Right renal pelvis (tissue), 4 donors: ENCODE measurements around the gene PIK3R4. TPM values are rescaled to one million over a fixed set of nuclear protein-coding genes. Genes with fewer than 3 reads are reported as not detected.

Source experiments
- DNase-seq, 4 donors: peaks; one replicate each; pipeline ENCODE4 v3.0.0-alpha.2; 2013; ENCODE audit warnings: low read depth in 4 of 4, low spot score in 3 of 4, missing footprints in 1 of 4
- polyA plus RNA-seq, 4 donors: library from polyadenylated mRNA; unstranded; fragments of 120-200 nt; gene quantifications; one replicate each; pipeline ENCODE4 v1.2.1, GENCODE V29; 2013; ENCODE audit not compliant: insufficient read length in 4 of 4

PIK3R4 gene
- polyA plus RNA-seq, 4 donors: 43.6 to 53.6 (median 47.7) TPM

GRCh38 chr3:130743354-130743753 lies 3.3 kb downstream of the PIK3R4 start:
- no peak for DNase-seq

- no peak for DNase-seq
These were observed 4.6 kb downstream of the PIK3R4 start for GRCh38 chr3:130741946-130742610.

DNA sequence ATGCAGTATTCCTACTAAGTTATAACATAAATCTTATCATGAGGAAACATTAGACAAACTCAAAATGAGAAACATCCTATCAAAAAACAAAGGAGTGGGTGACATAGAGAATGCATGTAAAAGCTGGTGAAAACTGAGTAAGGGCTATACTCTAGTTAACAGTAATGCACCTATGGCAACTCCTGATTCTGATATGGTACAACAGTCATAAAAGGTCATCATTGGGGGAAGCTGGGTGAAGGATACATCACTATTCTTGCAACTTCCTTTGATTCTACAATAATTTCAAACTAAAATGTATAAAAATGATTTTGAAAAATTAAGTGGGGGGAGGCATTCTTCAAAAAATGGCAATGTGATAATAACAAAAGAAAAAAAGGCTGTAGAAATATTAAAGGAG lies 6.8 kb downstream of the PIK3R4 start:
- no peak for DNase-seq

DNA sequence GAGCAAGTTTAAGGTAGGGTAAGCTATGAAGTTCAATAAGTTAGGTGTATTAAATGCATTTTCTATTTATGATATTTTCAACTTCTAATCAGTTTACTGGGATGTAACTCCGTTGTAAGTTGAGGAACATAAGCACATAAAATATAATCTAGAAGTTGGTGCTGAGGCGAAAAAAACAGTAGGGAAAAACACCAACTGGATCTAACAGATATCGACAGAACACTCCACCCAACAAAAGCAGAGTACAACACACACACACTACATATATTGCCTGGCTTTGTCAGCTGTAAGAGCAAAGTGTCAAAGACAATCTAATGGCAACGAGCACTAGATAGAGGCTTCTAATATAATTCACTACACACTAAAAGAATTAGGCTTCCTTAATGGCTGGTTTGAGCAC lies 8.4 kb downstream of the PIK3R4 start:
- no peak for DNase-seq

DNA sequence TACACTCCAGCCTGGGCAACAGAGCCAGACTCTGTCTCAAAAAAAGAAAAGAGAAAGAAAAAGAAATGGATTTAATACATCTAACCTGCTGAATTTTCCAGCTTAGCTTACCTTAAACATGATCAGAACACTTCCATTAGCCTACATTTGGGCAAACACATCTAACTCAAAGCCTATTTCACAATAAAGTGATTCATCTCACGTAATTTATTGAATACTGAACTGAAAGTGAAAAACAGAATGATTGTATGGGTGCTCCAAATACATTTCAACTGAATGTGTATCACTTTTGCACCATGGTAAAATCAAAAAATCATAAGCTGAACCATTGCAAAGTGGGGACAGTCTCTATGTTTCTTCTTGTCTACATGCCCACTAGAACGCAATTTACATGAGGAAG lies 9.0 kb downstream of the PIK3R4 start:
- DNase-seq: no peak

DNA sequence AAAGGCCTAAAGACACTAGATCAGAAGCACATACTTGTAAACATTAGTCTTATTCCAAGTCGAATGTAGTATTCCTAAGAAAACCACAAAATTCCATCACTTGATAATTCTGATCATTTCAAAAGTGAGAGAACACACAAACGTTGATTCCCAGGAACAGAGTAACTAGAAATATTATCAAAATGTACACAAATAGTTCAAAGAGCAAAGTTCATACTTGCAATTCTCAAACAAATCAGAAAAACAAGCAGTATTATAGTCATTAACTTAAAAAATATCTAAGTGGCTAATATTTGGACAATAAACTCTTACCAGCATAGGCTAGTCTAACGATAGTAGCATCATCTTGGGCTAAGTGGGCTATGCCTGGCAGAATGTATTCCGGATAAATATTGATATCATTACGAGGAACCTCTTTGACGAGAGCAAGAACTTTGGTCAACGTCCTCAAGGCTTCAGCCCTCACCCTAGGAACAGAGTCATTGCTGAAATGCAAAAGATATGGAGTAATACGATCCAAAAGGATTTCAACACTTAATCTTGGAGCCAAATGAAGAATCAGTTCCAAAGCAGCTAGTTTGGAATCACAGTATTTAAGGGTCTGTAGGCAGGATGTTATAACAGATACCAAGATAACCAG lies 13.3 kb downstream of the PIK3R4 start:
- DNase-seq: no peak

DNA sequence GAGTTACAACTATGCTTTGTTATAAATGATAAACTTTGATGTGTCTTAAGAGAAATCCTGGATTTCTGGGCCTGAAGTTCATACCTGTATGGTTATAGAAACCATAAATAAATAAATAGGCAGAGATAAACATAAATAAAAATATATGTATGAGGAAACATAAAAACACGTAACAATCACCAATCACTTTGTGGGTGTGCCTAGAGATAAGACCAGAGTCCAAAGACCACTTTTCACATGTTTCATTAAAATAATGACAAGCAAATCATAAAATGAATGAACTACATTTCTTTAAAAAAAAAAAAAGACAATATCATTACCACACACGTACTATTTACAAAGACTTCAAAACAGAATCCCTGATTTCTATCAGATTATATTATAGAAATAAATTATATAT lies 14.1 kb downstream of the PIK3R4 start:
- no peak for DNase-seq

DNA sequence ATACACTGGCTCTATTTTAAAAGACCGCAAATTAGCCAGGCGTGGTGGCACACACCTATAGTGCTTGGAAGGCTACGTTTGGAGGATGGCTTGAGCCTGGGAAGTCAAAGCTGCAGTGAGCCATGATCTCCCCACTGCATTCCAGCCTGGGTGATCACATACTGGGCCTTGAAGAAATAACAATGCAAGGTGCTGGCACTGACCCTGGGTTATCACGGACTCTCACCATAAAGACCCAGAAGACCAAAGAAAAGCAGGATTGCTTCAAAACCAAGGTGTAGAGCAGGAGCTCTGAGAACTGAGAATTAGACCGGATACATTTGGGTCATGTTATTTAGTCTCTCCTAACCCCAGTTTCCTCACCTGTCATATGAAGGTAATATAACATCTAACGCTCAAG lies 14.8 kb downstream of the PIK3R4 start:
- DNase-seq: no peak

DNA sequence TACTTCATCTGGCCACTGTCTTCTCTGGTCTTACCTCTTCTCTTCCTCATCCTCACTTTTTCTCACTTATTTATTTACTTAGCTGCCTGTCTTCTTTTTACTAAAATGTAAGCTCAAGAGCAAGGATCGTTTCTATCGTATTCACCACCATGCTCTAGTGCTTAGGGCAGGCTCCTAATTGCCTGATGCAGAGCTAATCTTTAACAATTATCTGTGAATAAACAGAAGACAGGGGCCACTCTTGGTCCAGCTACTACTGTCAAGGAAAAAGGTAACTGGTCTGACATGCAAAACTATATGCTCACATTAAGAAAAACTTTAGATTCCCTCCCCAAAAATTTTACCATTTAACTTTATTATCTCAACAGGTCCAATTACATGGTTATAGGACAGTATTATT lies 17.5 kb downstream of the PIK3R4 start:
- no peak for DNase-seq

- no peak for DNase-seq
These were observed 18.6 kb downstream of the PIK3R4 start for GRCh38 chr3:130728037-130728436.

DNA sequence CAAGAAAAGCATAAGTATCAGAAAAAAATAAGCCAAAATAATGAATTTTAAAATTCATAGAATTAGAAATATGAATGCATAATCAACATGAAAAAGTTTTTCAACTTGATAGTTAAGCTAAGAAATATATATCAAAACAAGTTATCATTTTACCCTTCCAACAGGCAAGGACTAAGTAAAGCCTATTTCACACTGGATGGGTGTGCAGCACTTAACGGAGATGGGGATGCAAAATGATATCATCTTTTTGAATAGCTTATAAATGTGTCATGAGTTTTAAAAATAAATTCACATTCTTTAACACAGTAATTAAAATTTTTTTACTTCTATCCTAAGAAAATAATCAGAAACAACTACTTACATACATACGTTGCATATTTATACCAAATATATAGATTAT lies 20.9 kb downstream of the PIK3R4 start:
- DNase-seq: no peak

DNA sequence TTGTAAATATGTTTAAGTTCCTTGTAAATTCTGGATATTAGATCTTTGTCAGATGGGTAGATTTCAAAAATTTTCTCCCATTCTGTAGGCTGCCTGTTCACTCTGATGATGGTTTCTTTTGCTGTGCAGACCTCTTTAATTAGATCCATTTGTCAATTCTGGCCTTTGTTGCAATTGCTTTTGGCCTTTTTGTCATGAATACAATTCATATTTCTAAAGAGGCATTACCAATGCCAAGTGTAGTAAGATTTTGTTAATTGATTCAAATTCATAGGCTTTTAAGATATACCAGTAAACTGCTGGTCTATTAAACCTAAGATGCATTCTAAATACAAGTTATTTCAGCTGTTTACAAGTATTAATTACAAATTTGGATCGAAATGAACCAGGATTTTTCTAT lies 31.0 kb downstream of the PIK3R4 start:
- no peak for DNase-seq

DNA sequence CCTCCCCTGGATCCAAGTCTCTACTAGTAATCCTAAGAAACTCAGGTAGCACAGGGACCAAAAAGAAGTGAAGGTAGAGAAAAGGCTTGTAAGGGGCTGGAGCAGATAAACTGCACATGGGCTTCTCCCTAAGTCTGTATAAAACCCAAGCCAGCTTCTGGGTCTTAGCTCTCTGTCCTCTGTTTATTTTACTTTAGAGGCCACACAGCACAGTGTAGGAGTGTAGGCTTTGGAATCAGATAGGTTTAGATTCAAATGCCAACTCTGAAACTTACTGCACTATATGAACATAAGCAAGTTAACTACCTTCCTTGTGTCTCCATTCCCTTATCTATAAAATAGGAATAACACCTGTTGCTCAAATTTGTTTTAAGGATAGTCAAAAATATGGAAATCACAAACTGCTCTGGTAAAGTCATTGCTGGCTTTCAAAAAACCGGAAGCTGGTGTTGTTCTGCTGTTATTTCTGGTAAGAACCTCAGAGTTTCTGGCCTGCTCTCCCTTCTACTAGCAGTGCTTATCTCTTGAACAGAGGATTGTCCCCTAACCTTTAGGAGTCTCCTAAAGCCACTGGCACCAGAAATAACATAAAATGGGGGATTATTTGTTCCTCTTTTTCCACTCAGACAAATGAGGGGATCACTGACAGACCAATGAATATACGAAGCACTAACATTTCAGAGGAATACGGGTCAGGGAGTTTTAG lies 33.8 kb downstream of the PIK3R4 start:
- no peak for DNase-seq

GRCh38 chr3:130711565-130712324 lies 34.9 kb downstream of the PIK3R4 start:
- no peak for DNase-seq

DNA sequence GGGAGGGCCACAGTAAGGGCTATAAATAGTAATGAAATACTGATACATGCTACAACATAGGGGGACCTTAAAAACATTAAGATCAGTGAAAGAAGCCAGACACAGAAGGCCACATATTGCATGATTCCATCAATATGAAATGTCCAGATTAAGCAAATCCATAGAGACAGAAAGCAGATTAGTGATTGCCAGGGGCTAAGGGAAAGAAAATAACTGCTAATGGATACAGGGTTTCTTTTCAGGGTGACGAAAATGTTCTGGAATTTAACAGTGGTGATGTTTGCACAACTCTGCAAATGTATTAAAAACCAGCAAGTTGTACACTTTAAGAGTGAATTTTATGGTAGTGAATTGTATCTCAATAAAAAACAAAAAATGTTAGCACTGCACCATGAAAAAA lies 37.0 kb downstream of the PIK3R4 start:
- DNase-seq: no peak

DNA sequence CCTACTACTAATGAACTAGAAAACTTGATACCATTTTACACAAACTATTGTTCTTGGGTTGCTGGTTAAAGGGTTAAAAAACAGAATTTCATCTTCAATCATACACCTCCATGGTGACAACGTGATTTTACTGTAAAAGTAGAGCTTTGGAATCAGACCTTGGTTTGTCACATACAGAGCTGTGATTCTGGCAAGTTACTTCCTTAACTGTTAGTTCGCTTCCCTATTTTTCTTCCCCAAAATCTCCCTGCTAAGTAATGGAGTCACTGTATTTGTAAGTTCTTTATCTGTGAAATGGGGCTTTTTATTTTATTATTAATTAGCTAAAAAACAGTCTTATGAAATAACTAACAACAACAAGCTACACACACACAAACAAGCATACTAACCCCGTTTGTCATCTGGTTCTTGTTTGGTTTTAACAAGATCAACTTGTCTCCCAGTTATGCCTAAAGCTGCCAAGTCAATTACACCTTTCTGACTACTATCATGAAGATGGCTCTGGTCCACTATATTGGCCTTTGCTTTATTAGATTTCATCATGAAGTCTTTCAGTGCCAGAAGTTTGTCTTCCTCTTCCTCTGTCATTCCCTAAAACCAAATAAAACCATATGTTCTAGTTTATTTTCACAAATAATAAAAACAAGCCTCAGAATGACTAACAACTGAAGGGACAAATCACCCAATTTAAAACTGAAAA lies 38.6 kb downstream of the PIK3R4 start:
- no peak for DNase-seq

DNA sequence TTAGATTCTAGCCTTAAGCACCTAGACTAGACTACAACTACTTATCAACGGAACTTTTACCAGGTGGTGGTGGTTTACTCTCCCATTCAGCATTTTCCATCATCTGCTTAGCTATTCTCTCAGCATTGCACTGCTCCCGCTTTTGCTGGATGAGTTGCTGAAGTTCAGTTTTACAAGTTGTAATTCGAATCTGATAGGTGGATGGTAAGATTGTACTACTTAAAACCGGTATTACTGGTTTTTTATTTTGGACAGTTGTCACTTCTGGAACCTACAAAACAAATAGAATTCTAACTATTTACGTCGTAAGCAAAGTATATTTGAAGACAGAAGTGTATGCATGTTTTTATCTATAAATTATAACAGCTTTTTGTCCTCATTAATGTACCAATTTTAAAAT lies 41.1 kb downstream of the PIK3R4 start:
- DNase-seq: no peak

- no peak for DNase-seq
These were observed 43.6 kb downstream of the PIK3R4 start for GRCh38 chr3:130702985-130703384.

- no peak for DNase-seq
These were observed 46.1 kb downstream of the PIK3R4 start for GRCh38 chr3:130700541-130700940.

DNA sequence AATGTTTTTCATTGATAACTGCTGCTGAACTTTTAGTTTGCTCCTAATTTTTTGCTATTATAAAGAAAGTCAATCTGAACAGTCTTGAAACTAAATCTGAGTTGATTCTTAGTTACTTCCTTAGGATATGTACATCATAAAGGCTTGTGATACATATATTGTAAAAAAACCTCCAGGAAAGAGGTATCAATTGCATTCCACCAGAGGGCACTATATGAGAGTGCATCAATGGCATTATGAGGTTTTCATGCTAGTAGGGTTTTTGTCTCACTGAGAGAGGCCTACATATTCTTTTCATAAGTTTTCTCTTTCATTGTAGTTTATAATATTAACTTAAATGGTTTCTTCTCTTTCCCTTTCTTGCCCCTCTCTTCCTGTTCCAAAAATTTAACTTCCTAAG lies 46.9 kb downstream of the PIK3R4 start:
- no peak for DNase-seq

- no peak for DNase-seq
These were observed 53.3 kb downstream of the PIK3R4 start for GRCh38 chr3:130693314-130693713.
